K562 (cell line): ENCODE measurements around the gene DNAH10. TPM values are rescaled to one million over a fixed set of nuclear protein-coding genes. Genes with fewer than 3 reads are reported as not detected.

ENCODE experiments used
- EP400 ChIP-seq: fragments of 450-650 bp; IDR thresholded peaks from 2 replicates; pipeline ENCODE4 v1.6.1; 2017; ENCODE audit warnings: antibody characterized with exemption, mild to moderate bottlenecking, moderate library complexity
- IRF2 ChIP-seq: sonication (generic); formaldehyde crosslinking; IDR thresholded peaks from 2 replicates; pipeline ENCODE4 v1.8.1; 2022; ENCODE audit warnings: mild to moderate bottlenecking, missing genetic modification reagents
- SMARCE1 ChIP-seq: fragments of 450-650 bp; IDR thresholded peaks from 2 replicates; pipeline ENCODE4 v1.7.1; 2016; ENCODE audit warnings: mild to moderate bottlenecking
- TBP ChIP-seq: optimal IDR thresholded peaks from 2 replicates; pipeline ENCODE3; 2011; ENCODE audit warnings: low read depth, low read length, improper control_type of control experiment
- ZBTB7A ChIP-seq: IDR thresholded peaks from 2 replicates; pipeline ENCODE4 v1.6.1; 2011; ENCODE audit warnings: low read depth, mild to moderate bottlenecking, low read length, moderate library complexity, borderline replicate concordance; ENCODE audit not compliant: control insufficient read depth
- ZFP1 ChIP-seq: fragments of 450-650 bp; formaldehyde crosslinking; IDR thresholded peaks from 2 replicates; pipeline ENCODE4 v1.4.0; 2020; ENCODE audit warnings: mild to moderate bottlenecking, mixed read lengths
- polyA plus RNA-seq, 8 experiments: library from polyadenylated mRNA; depleted of rRNA in 4 of 8; stranded (reverse) in 5 of 8; unstranded in 3 of 8; fragments of >200 nt; fragmentation: Nextera tagmentation in 2 of 8; fragmentation: Illumina TruSeq in 1 of 8; extraction: Ambion mirVana in 2 of 8; extraction: Trizol in 1 of 8; gene quantifications; 2 replicates each; pipeline versions ENCODE4 v1.2.1 to v1.2.3, GENCODE V29; 2011 to 2014; ENCODE audit warnings: inconsistent platforms in 1 of 8, missing spikeins in 1 of 8
- total RNA-seq, 7 experiments: library from RNA; depleted of rRNA in 6 of 7; stranded (reverse); fragments of >200 nt in 6 of 7; fragmentation: Illumina TruSeq in 2 of 7; extraction: Trizol in 2 of 7; gene quantifications; 2 replicates each; pipeline versions ENCODE4 v1.2.1 to v1.2.3, GENCODE V29; 2011 to 2021; ENCODE audit warnings: low replicate concordance in 1 of 7
- TF ChIP-seq, protein P1 (sequence below): fragments of 250-450 bp; sonication (Bioruptor Pico); IDR thresholded peaks from 2 replicates; pipeline ENCODE4 v1.6.1; 2021; ENCODE audit warnings: mild to moderate bottlenecking
- TF ChIP-seq, protein P2 (sequence below): fragments of 450-650 bp; IDR thresholded peaks from 2 replicates; pipeline ENCODE4 v1.6.1; 2016; ENCODE audit warnings: mild to moderate bottlenecking, moderate library complexity
- TF ChIP-seq, protein P3 (sequence below): IDR thresholded peaks from 2 replicates; pipeline ENCODE4 v1.6.1; 2011; ENCODE audit warnings: borderline replicate concordance, low read depth, mild to moderate bottlenecking, moderate library complexity, low read length; ENCODE audit not compliant: insufficient read depth, poor library complexity, severe bottlenecking
- TF ChIP-seq, protein P4 (sequence below): fragments of 450-650 bp; IDR thresholded peaks from 2 replicates; pipeline ENCODE4 v1.6.1; 2016
- TF ChIP-seq, protein P5 (sequence below): fragments of 250-450 bp; sonication (Bioruptor Pico); IDR thresholded peaks from 2 replicates; pipeline ENCODE4 v1.9.0; 2021; ENCODE audit warnings: mild to moderate bottlenecking

Gene DNAH10
- total and polyA plus RNA-seq, 9 of the 15 experiments (the other 6 are each of a cell fraction or from before 2014, with no cell fraction given): 0.01 to 0.06 (median 0.04) TPM; not detected in 1

DNA sequence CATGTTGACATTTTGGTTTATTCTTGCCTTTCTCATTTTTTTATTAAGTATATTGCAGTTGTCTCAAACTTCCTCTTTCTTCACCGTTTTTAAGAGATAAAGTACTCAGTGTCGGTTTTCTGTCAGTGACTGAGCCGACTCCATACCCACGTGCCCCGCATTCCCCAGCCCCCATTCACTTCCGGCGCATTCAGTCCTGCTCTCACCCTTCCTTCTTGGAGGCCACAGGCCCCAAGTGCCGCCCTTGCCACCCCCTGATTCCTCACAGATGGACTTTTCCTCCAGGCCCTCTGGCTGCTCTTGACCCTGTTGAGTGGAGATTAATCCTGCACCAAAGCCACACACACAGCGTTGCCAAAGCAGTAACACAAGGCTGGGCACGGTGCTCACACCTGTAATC, 19.1 kb upstream of the DNAH10 start (continued):
- TF ChIP-seq TBP (no peak), ZBTB7A (no peak), IRF2 (CRISPR knock-in tag) (no peak), ZFP1 (CRISPR knock-in tag) (no peak), SMARCE1 (0 out of 2 replicates have a peak, but pooled peaks have one; percentile 23), EP400 (peak; percentile 49; the same call in 1 of the 2 replicates)
- TF ChIP-seq, protein P1, sequence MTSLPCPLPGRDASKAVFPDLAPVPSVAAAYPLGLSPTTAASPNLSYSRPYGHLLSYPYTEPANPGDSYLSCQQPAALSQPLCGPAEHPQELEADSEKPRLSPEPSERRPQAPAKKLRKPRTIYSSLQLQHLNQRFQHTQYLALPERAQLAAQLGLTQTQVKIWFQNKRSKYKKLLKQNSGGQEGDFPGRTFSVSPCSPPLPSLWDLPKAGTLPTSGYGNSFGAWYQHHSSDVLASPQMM (CRISPR knock-in tag): no peak
- TF ChIP-seq, protein P2, sequence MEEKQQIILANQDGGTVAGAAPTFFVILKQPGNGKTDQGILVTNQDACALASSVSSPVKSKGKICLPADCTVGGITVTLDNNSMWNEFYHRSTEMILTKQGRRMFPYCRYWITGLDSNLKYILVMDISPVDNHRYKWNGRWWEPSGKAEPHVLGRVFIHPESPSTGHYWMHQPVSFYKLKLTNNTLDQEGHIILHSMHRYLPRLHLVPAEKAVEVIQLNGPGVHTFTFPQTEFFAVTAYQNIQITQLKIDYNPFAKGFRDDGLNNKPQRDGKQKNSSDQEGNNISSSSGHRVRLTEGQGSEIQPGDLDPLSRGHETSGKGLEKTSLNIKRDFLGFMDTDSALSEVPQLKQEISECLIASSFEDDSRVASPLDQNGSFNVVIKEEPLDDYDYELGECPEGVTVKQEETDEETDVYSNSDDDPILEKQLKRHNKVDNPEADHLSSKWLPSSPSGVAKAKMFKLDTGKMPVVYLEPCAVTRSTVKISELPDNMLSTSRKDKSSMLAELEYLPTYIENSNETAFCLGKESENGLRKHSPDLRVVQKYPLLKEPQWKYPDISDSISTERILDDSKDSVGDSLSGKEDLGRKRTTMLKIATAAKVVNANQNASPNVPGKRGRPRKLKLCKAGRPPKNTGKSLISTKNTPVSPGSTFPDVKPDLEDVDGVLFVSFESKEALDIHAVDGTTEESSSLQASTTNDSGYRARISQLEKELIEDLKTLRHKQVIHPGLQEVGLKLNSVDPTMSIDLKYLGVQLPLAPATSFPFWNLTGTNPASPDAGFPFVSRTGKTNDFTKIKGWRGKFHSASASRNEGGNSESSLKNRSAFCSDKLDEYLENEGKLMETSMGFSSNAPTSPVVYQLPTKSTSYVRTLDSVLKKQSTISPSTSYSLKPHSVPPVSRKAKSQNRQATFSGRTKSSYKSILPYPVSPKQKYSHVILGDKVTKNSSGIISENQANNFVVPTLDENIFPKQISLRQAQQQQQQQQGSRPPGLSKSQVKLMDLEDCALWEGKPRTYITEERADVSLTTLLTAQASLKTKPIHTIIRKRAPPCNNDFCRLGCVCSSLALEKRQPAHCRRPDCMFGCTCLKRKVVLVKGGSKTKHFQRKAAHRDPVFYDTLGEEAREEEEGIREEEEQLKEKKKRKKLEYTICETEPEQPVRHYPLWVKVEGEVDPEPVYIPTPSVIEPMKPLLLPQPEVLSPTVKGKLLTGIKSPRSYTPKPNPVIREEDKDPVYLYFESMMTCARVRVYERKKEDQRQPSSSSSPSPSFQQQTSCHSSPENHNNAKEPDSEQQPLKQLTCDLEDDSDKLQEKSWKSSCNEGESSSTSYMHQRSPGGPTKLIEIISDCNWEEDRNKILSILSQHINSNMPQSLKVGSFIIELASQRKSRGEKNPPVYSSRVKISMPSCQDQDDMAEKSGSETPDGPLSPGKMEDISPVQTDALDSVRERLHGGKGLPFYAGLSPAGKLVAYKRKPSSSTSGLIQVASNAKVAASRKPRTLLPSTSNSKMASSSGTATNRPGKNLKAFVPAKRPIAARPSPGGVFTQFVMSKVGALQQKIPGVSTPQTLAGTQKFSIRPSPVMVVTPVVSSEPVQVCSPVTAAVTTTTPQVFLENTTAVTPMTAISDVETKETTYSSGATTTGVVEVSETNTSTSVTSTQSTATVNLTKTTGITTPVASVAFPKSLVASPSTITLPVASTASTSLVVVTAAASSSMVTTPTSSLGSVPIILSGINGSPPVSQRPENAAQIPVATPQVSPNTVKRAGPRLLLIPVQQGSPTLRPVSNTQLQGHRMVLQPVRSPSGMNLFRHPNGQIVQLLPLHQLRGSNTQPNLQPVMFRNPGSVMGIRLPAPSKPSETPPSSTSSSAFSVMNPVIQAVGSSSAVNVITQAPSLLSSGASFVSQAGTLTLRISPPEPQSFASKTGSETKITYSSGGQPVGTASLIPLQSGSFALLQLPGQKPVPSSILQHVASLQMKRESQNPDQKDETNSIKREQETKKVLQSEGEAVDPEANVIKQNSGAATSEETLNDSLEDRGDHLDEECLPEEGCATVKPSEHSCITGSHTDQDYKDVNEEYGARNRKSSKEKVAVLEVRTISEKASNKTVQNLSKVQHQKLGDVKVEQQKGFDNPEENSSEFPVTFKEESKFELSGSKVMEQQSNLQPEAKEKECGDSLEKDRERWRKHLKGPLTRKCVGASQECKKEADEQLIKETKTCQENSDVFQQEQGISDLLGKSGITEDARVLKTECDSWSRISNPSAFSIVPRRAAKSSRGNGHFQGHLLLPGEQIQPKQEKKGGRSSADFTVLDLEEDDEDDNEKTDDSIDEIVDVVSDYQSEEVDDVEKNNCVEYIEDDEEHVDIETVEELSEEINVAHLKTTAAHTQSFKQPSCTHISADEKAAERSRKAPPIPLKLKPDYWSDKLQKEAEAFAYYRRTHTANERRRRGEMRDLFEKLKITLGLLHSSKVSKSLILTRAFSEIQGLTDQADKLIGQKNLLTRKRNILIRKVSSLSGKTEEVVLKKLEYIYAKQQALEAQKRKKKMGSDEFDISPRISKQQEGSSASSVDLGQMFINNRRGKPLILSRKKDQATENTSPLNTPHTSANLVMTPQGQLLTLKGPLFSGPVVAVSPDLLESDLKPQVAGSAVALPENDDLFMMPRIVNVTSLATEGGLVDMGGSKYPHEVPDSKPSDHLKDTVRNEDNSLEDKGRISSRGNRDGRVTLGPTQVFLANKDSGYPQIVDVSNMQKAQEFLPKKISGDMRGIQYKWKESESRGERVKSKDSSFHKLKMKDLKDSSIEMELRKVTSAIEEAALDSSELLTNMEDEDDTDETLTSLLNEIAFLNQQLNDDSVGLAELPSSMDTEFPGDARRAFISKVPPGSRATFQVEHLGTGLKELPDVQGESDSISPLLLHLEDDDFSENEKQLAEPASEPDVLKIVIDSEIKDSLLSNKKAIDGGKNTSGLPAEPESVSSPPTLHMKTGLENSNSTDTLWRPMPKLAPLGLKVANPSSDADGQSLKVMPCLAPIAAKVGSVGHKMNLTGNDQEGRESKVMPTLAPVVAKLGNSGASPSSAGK: peak; percentile 41; the same call in 1 of the 2 replicates
- TF ChIP-seq, protein P3, sequence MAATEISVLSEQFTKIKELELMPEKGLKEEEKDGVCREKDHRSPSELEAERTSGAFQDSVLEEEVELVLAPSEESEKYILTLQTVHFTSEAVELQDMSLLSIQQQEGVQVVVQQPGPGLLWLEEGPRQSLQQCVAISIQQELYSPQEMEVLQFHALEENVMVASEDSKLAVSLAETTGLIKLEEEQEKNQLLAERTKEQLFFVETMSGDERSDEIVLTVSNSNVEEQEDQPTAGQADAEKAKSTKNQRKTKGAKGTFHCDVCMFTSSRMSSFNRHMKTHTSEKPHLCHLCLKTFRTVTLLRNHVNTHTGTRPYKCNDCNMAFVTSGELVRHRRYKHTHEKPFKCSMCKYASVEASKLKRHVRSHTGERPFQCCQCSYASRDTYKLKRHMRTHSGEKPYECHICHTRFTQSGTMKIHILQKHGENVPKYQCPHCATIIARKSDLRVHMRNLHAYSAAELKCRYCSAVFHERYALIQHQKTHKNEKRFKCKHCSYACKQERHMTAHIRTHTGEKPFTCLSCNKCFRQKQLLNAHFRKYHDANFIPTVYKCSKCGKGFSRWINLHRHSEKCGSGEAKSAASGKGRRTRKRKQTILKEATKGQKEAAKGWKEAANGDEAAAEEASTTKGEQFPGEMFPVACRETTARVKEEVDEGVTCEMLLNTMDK: no peak
- TF ChIP-seq, protein P4, sequence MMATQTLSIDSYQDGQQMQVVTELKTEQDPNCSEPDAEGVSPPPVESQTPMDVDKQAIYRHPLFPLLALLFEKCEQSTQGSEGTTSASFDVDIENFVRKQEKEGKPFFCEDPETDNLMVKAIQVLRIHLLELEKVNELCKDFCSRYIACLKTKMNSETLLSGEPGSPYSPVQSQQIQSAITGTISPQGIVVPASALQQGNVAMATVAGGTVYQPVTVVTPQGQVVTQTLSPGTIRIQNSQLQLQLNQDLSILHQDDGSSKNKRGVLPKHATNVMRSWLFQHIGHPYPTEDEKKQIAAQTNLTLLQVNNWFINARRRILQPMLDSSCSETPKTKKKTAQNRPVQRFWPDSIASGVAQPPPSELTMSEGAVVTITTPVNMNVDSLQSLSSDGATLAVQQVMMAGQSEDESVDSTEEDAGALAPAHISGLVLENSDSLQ: peak; percentile 72
- TF ChIP-seq, protein P5, sequence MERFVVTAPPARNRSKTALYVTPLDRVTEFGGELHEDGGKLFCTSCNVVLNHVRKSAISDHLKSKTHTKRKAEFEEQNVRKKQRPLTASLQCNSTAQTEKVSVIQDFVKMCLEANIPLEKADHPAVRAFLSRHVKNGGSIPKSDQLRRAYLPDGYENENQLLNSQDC: no peak
